Stimulated activated naive CD4-positive, alpha-beta T cell treated with Interleukin-2 at 50 U/mL for 16 hours (primary cell): ENCODE results near the gene INMT.

ENCODE experiments used
- DNase-seq: peaks from one replicate; lab custom pipeline; 2025; lab: John Stamatoyannopoulos, UW

INMT gene

GRCh38 chr7:30788640-30789333 lies 36.9 kb downstream of the INMT start:
- DNase-seq, result no peak

DNA sequence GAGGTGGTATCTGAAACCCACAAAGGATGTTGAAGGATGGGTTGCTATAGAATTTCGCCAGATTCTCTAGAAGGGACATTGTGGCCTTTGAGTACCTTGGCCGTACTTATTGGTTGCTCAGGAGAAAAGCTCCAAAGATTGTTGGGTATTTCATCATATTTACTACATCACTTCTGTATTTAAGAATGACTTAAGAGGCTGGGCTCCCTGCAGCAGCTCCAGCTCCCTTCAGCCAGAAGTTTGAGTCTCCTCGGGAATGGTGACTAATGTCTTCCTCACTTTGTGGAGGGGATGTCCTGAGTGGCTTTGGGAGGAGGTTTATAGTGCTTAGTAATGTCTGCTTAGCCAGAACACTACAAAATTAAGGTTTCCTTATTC lies 37.4 kb downstream of the INMT start:
- DNase-seq, result no peak

- no peak for DNase-seq
Observed at GRCh38 chr7:30790356-30790755, 38.4 kb downstream of the INMT start.

DNA sequence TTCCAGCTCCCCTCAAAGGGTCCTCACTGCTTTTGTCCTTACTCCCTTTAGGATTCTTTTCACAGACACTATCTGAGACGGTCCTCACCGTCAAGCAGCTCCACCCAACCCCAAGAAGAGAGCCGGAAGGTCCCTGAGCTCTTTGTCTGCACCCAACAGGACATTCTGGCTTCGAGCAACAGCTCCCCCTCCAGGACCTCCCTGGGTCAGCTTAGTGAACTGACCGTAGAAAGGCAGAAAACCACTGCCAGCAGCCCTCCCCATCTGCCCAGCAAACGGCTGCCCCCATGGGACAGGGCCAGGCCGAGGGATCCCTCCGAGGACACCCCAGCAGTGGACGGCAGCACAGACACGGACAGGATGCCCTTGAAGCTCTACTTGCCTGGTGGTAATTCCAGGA lies 39.2 kb downstream of the INMT start:
- DNase-seq, result no peak

DNA sequence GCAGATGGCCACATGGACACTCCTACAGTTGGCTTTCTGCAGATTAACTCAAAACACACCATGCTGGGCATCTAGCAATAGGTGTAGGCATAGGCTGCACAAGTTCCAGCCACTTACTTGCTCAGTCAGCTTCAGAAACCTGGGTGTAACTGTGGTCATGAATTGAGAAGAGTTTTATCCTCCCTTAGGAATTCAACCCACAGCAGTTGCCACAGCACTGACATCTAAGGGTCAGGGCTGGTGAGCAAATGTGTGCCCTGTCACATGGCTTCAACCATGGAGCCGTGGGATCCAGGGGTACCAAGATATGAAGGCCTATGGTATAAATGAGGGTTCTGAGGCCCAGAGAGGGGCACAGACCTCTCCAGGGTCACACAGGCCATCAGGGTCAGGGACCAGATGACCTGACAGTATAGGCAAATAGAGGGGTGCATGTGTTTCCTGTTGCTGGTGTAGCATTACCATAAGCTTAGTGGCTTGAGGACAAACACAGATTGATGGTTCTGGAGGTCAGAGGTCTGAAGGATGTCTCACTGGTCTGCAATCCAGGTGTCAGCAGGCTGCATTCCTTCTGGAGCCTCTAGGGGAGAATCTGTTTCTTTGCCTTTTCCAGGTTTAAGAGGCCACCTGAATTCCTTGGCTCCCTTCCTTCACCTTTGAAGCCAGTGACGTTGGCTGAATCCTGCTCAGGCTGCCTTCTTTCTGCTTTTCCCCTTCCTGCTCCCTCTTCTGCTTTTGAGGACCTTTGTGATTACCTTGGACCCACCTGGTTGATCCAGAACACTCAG lies 43.4 kb downstream of the INMT start:
- no peak for DNase-seq

GRCh38 chr7:30796105-30796869 lies 44.4 kb downstream of the INMT start:
- no peak for DNase-seq

GRCh38 chr7:30797176-30798040 lies 45.5 kb downstream of the INMT start:
- no peak for DNase-seq

GRCh38 chr7:30799206-30799975 lies 47.5 kb downstream of the INMT start:
- DNase-seq, result no peak

GRCh38 chr7:30799976-30800661 lies 48.2 kb downstream of the INMT start:
- no peak for DNase-seq

DNA sequence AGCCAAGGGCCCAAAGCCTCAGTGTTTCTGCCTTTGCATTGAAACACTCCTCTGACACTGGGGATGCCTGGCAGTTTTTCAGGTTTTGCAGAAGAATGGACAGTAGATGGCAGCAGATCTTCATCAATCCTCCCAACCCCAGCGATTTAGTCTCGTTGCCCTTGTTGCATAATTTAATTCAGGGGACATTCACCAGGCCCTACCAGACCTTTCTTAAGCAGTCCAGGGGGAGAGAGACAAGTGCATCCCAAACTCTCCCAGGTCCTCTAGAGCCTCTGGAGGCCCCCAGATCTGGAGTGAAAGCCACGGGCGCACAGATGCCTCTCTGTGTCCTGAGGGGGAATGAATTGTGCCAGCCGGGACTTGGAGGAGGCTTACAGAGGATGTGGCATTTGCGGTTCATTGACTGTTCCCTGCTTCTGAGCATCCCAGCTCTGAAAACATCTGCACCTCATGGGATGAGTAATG lies 48.9 kb downstream of the INMT start:
- DNase-seq, result no peak

- DNase-seq, result no peak
Observed at GRCh38 chr7:30802812-30803211, 50.9 kb downstream of the INMT start.

DNA sequence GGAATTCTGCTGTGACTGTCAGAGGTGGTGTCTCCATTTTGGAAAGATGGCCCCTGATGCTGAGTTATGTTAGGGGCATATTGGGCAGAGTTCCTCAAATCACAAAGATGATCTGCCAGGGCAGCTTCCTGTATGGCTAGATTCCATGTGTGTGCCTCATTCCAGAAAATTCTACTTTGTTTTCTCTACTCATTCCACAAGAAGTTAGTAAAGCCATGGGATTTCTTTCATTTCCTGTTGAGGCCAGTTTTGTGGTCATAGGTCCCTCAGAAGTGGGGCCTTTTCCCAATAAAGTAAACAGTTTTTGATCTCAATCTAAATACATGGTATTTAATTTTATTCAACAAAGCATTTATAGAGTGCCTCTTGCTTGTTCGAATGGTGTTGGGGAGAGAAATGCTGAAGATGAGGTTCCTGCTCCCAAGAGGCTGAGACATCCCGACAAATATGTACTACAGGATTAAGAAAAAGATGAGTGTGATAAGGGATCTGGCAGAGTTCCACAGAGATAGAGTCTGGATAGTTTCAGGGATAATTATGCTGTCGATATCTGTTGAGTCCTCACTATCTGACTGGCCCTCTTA lies 52.2 kb downstream of the INMT start:
- DNase-seq, result no peak

DNA sequence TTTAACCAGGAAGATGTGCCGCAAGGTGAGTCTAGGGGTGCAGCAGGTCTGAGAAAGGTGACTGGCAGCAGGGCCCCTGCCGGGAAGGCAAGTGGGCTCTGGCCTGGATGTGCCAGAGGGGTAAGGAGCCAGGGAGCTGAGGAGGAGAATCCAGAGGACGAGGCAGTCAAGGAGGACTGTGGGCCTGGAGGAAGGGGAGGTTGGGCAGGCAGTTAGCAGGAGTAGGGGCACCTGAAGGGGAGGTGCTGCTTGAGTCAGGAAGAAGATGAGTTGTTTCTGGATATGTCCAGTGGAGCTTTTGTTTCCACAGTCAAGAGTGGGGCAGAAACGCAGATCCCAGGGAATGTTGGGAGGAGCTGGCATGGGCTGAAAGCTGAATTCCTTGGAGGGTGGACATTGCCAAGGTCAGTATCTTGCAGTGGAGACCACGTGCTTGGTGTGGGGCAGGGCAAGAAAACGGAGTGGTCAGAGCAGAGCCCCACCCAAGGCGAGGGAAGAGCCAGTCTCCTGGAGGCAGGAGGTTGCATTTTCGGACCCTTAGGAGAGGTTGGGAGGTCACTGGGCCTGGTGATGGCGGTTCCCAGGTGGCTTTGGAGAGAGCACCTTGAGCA lies 53.3 kb downstream of the INMT start:
- DNase-seq, result no peak

DNA sequence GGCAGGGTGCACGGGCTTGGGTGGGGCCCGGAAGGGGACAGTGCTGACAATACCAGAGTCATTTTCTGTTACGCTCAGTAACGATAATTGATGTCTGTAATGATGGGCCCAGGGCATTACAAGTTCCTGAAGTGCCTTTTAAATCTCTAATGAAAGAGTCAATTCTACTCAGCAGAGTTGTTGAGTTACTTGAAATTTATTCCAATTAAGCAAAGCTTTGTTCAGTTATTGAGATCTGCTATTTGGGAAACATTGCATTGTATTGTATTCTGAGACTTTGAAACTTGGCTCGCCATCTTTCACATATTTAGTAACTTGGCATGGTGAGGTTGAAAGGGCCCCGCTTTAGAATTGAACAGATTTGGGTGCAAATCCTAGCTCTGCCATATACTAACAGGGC lies 54.0 kb downstream of the INMT start:
- no peak for DNase-seq
